ENCODE data around the gene MAB21L3.
"Not testable (repeated sequence)": the region's sequence is repeated elsewhere in the genome, so short reads cannot be mapped to it uniquely, and the experiment has no call there.

MAB21L3 gene

GRCh38 chr1:116131866-116132605 is 20.8 kb downstream of the MAB21L3 start:
- Histone ChIP-seq H3K36me3 (ENCODE audit: control insufficient read depth in 1 of 2, insufficient read depth in 2 of 2, low read length in 2 of 2) (no peaks in the 10 kb centered on the region), H3K4me3 (ENCODE audit: low read depth in 1 of 2, low read length in 2 of 2) (no peak overlapping the region), H3K27ac (ENCODE audit: low read depth, low read length) (no peak overlapping the region)

GRCh38 chr1:116133696-116134475 is 22.7 kb downstream of the MAB21L3 start:
- no peaks in the 10 kb centered on the region for H3K27me3 ChIP-seq (ENCODE audit: control insufficient read depth in 1 of 2, insufficient read depth in 2 of 2, low read length in 2 of 2)
- peaks cover 0 to 7% of the 10 kb centered on the region in 2 donors for H3K4me1 ChIP-seq (ENCODE audit: control insufficient read depth in 1 of 2, insufficient read depth in 2 of 2, low read length in 2 of 2)
- H3K9ac ChIP-seq (ENCODE audit: low read depth in 1 of 2, low read length in 2 of 2) = no peak overlapping the region
- H3K27ac ChIP-seq (ENCODE audit: low read depth, low read length) = no peak overlapping the region
- H3K9me3 ChIP-seq (ENCODE audit: control insufficient read depth in 1 of 2, low read length in 2 of 2) = no peaks in the 10 kb centered on the region
- no peak overlapping the region for H3K4me3 ChIP-seq (ENCODE audit: low read depth in 1 of 2, low read length in 2 of 2)
- H3K36me3 ChIP-seq (ENCODE audit: control insufficient read depth in 1 of 2, insufficient read depth in 2 of 2, low read length in 2 of 2) = no peaks in the 10 kb centered on the region

More at GRCh38 chr1:116131866-116132605, 20.8 kb downstream of the MAB21L3 start:
- H3K4me1 ChIP-seq (ENCODE audit: control insufficient read depth in 1 of 2, insufficient read depth in 2 of 2, low read length in 2 of 2) = peaks cover 0 to 7% of the 10 kb centered on the region in 2 donors
- H3K9ac ChIP-seq (ENCODE audit: low read depth in 1 of 2, low read length in 2 of 2) = no peak overlapping the region
- H3K9me3 ChIP-seq (ENCODE audit: control insufficient read depth in 1 of 2, low read length in 2 of 2) = no peaks in the 10 kb centered on the region
- no peaks in the 10 kb centered on the region for H3K27me3 ChIP-seq (ENCODE audit: control insufficient read depth in 1 of 2, insufficient read depth in 2 of 2, low read length in 2 of 2)

- no peak overlapping the region for H3K9ac ChIP-seq (ENCODE audit: low read depth in 1 of 2, low read length in 2 of 2)
- H3K4me3 ChIP-seq (ENCODE audit: low read depth in 1 of 2, low read length in 2 of 2) = no peak overlapping the region
- H3K4me1 ChIP-seq (ENCODE audit: control insufficient read depth in 1 of 2, insufficient read depth in 2 of 2, low read length in 2 of 2) = peaks cover 3 to 7% of the 10 kb centered on the region in 2 donors
- no peaks in the 10 kb centered on the region for H3K36me3 ChIP-seq (ENCODE audit: control insufficient read depth in 1 of 2, insufficient read depth in 2 of 2, low read length in 2 of 2)
- no peaks in the 10 kb centered on the region for H3K9me3 ChIP-seq (ENCODE audit: control insufficient read depth in 1 of 2, low read length in 2 of 2)
- H3K27me3 ChIP-seq (ENCODE audit: control insufficient read depth in 1 of 2, insufficient read depth in 2 of 2, low read length in 2 of 2) = no peaks in the 10 kb centered on the region
- no peak overlapping the region for H3K27ac ChIP-seq (ENCODE audit: low read depth, low read length)
These were observed 23.2 kb downstream of the MAB21L3 start for GRCh38 chr1:116134476-116134773.

DNA sequence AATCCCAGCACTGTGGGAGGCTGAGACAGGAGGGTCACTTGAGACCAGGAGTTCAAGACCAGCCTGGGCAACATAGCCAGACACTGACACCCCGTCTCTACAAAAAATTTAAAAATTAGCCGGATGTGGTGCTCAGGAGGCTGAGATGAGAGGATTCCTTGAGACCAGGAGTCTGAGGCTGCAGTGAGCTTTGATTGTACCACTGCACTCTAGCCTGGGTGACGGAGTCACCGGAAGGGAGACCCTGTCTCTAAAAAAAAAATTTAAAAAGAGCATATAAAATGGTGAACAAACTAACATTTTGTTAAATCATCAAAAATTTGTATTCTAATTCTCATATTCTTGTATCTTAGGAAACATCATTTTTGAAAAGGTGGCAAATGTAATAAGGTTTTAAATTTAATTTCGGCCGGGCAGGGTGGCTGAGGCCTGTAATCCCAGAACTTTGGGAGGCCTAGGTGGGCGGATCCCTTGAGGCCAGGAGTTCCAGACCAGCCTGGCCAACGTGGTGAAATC is 27.1 kb downstream of the MAB21L3 start:
- H3K27ac ChIP-seq (ENCODE audit: low read depth, low read length) = no peak overlapping the region
- peak overlapping the region in 1 of 2 donors; percentile 21 for H3K4me3 ChIP-seq (ENCODE audit: low read depth in 1 of 2, low read length in 2 of 2)
- H3K9ac ChIP-seq (ENCODE audit: low read depth in 1 of 2, low read length in 2 of 2) = no peak overlapping the region
- no peaks in the 10 kb centered on the region for H3K27me3 ChIP-seq (ENCODE audit: control insufficient read depth in 1 of 2, insufficient read depth in 2 of 2, low read length in 2 of 2)
- H3K4me1 ChIP-seq (ENCODE audit: control insufficient read depth in 1 of 2, insufficient read depth in 2 of 2, low read length in 2 of 2) = peaks cover 5 to 7% of the 10 kb centered on the region in 2 donors
- H3K36me3 ChIP-seq (ENCODE audit: control insufficient read depth in 1 of 2, insufficient read depth in 2 of 2, low read length in 2 of 2) = no peaks in the 10 kb centered on the region
- no peaks in the 10 kb centered on the region for H3K9me3 ChIP-seq (ENCODE audit: control insufficient read depth in 1 of 2, low read length in 2 of 2)

GRCh38 chr1:116139592-116140134 is 28.5 kb downstream of the MAB21L3 start:
- H3K27me3 ChIP-seq (ENCODE audit: control insufficient read depth in 1 of 2, insufficient read depth in 2 of 2, low read length in 2 of 2) = no peaks in the 10 kb centered on the region
- no peak overlapping the region for H3K27ac ChIP-seq (ENCODE audit: low read depth, low read length)
- H3K9ac ChIP-seq (ENCODE audit: low read depth in 1 of 2, low read length in 2 of 2) = no peak overlapping the region
- H3K4me1 ChIP-seq (ENCODE audit: control insufficient read depth in 1 of 2, insufficient read depth in 2 of 2, low read length in 2 of 2) = peaks cover 0 to 5% of the 10 kb centered on the region in 2 donors
- no peaks in the 10 kb centered on the region for H3K36me3 ChIP-seq (ENCODE audit: control insufficient read depth in 1 of 2, insufficient read depth in 2 of 2, low read length in 2 of 2)
- H3K4me3 ChIP-seq (ENCODE audit: low read depth in 1 of 2, low read length in 2 of 2) = no peak overlapping the region
- H3K9me3 ChIP-seq (ENCODE audit: control insufficient read depth in 1 of 2, low read length in 2 of 2) = peaks cover 0 to 6% of the 10 kb centered on the region in 2 donors

- H3K4me3 ChIP-seq (ENCODE audit: low read depth in 1 of 2, low read length in 2 of 2) = no peak overlapping the region
- H3K27me3 ChIP-seq (ENCODE audit: control insufficient read depth in 1 of 2, insufficient read depth in 2 of 2, low read length in 2 of 2) = no peaks in the 10 kb centered on the region
- peaks cover 0 to 5% of the 10 kb centered on the region in 2 donors for H3K4me1 ChIP-seq (ENCODE audit: control insufficient read depth in 1 of 2, insufficient read depth in 2 of 2, low read length in 2 of 2)
- H3K9ac ChIP-seq (ENCODE audit: low read depth in 1 of 2, low read length in 2 of 2) = no peak overlapping the region
- peaks cover 0 to 6% of the 10 kb centered on the region in 2 donors for H3K9me3 ChIP-seq (ENCODE audit: control insufficient read depth in 1 of 2, low read length in 2 of 2)
- no peak overlapping the region for H3K27ac ChIP-seq (ENCODE audit: low read depth, low read length)
- no peaks in the 10 kb centered on the region for H3K36me3 ChIP-seq (ENCODE audit: control insufficient read depth in 1 of 2, insufficient read depth in 2 of 2, low read length in 2 of 2)
These were observed 33.0 kb downstream of the MAB21L3 start for GRCh38 chr1:116144151-116144550.

DNA sequence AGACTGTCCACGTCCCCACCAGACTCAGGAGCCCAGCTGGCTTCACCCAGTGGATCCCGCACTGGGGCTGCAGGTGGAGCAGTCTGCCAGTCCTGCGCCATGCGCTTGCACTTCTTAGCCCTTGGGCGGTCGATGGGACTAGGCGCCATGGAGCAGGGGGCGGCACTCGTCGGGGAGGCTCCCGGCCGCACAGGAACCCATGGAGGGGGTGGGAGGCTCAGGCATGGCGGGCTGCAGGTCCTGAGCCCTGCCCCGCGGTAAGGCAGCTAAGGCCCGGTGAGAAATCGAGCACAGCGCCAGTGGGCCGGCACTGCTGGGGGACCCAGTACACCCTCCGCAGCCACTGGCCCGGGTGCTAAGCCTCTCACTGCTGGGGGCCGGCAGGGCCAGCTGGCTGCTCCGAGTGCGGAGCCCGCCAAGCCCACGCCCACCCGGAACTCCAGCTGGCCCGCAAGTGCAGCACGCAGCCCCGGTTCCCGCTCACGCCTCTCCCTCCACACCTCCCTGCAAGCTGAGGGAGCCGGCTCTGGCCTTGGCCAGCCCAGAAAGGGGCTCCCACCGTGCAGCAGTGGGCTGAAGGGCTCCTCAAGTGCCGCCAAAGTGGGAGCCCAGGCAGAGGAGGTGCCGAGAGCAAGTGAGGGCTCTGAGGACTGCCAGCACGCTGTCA is 35.4 kb downstream of the MAB21L3 start:
- not testable (repeated sequence) for H3K27ac ChIP-seq (ENCODE audit: low read depth, low read length); H3K4me3 ChIP-seq (ENCODE audit: low read depth in 1 of 2, low read length in 2 of 2); H3K9me3 ChIP-seq (ENCODE audit: control insufficient read depth in 1 of 2, low read length in 2 of 2); H3K4me1 ChIP-seq (ENCODE audit: control insufficient read depth in 1 of 2, insufficient read depth in 2 of 2, low read length in 2 of 2); H3K36me3 ChIP-seq (ENCODE audit: control insufficient read depth in 1 of 2, insufficient read depth in 2 of 2, low read length in 2 of 2); H3K27me3 ChIP-seq (ENCODE audit: control insufficient read depth in 1 of 2, insufficient read depth in 2 of 2, low read length in 2 of 2); H3K9ac ChIP-seq (ENCODE audit: low read depth in 1 of 2, low read length in 2 of 2)

GRCh38 chr1:116147114-116147510 is 35.9 kb downstream of the MAB21L3 start:
- H3K4me3 ChIP-seq (ENCODE audit: low read depth in 1 of 2, low read length in 2 of 2) = no peak overlapping the region
- no peaks in the 10 kb centered on the region for H3K36me3 ChIP-seq (ENCODE audit: control insufficient read depth in 1 of 2, insufficient read depth in 2 of 2, low read length in 2 of 2)
- H3K27me3 ChIP-seq (ENCODE audit: control insufficient read depth in 1 of 2, insufficient read depth in 2 of 2, low read length in 2 of 2) = no peaks in the 10 kb centered on the region
- no peak overlapping the region for H3K27ac ChIP-seq (ENCODE audit: low read depth, low read length)
- peaks cover 4 to 7% of the 10 kb centered on the region in 2 donors for H3K4me1 ChIP-seq (ENCODE audit: control insufficient read depth in 1 of 2, insufficient read depth in 2 of 2, low read length in 2 of 2)
- no peak overlapping the region for H3K9ac ChIP-seq (ENCODE audit: low read depth in 1 of 2, low read length in 2 of 2)
- H3K9me3 ChIP-seq (ENCODE audit: control insufficient read depth in 1 of 2, low read length in 2 of 2) = peaks cover 0 to 6% of the 10 kb centered on the region in 2 donors

DNA sequence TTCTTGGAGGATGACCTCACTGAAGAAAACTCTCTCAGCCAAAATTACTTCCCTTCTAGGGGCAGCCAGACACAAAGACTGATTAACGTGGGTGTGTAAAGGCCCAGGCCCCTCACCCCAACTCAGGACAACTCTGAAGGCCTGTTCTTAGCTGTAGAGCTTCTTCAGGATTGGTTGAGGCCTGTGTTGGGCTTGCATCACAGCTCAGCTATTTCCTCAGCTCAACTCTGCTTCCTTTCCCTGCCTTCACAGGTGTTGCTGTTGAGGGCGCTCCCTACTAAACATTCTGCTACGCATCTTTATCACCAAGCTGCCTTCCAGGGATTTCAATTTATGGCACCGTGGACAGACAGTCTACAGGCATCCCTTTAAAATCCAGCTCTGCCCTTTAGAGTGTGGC is 36.8 kb downstream of the MAB21L3 start:
- peaks cover 0 to 6% of the 10 kb centered on the region in 2 donors for H3K9me3 ChIP-seq (ENCODE audit: control insufficient read depth in 1 of 2, low read length in 2 of 2)
- H3K9ac ChIP-seq (ENCODE audit: low read depth in 1 of 2, low read length in 2 of 2) = no peak overlapping the region
- H3K27me3 ChIP-seq (ENCODE audit: control insufficient read depth in 1 of 2, insufficient read depth in 2 of 2, low read length in 2 of 2) = no peaks in the 10 kb centered on the region
- peaks cover 8 to 13% of the 10 kb centered on the region in 2 donors for H3K4me1 ChIP-seq (ENCODE audit: control insufficient read depth in 1 of 2, insufficient read depth in 2 of 2, low read length in 2 of 2)
- H3K27ac ChIP-seq (ENCODE audit: low read depth, low read length) = no peak overlapping the region
- no peaks in the 10 kb centered on the region for H3K36me3 ChIP-seq (ENCODE audit: control insufficient read depth in 1 of 2, insufficient read depth in 2 of 2, low read length in 2 of 2)
- H3K4me3 ChIP-seq (ENCODE audit: low read depth in 1 of 2, low read length in 2 of 2) = no peak overlapping the region

GRCh38 chr1:116148967-116149366 is 37.8 kb downstream of the MAB21L3 start:
- Histone ChIP-seq H3K36me3 (ENCODE audit: control insufficient read depth in 1 of 2, insufficient read depth in 2 of 2, low read length in 2 of 2) (no peaks in the 10 kb centered on the region), H3K27me3 (ENCODE audit: control insufficient read depth in 1 of 2, insufficient read depth in 2 of 2, low read length in 2 of 2) (no peaks in the 10 kb centered on the region)

More at GRCh38 chr1:116148967-116149366, 37.8 kb downstream of the MAB21L3 start:
- H3K4me3 ChIP-seq (ENCODE audit: low read depth in 1 of 2, low read length in 2 of 2) = no peak overlapping the region
- no peak overlapping the region for H3K9ac ChIP-seq (ENCODE audit: low read depth in 1 of 2, low read length in 2 of 2)
- peaks cover 17 to 21% of the 10 kb centered on the region in 2 donors for H3K4me1 ChIP-seq (ENCODE audit: control insufficient read depth in 1 of 2, insufficient read depth in 2 of 2, low read length in 2 of 2)
- peaks cover 0 to 4% of the 10 kb centered on the region in 2 donors for H3K9me3 ChIP-seq (ENCODE audit: control insufficient read depth in 1 of 2, low read length in 2 of 2)
- H3K27ac ChIP-seq (ENCODE audit: low read depth, low read length) = no peak overlapping the region
